GM23338 (cell line): Measurements from ENCODE around the gene PPFIA2. TPM values are rescaled to one million over a fixed set of nuclear protein-coding genes. Genes with fewer than 3 reads are reported as not detected.

Experiments
- ATAC-seq: fragments of 200-7000 bp; cut with Tn5 transposase; 3 replicates; pipeline ENCODE4 v1.9.1; 2020
- DNase-seq: peaks from one replicate; pipeline ENCODE4 v3.0.0-alpha.2; 2015; ENCODE audit warnings: low spot score
- H2AFZ ChIP-seq: fragments of 200-600 bp; sonication (generic); 2 replicates; pipeline ENCODE4 v1.8.0; 2016; ENCODE audit warnings: antibody characterized with exemption, mild to moderate bottlenecking, moderate library complexity
- H3F3A ChIP-seq: fragments of 200-600 bp; sonication (generic); replicated peaks from 2 replicates; pipeline ENCODE4 v1.8.0; 2017; ENCODE audit warnings: antibody characterized with exemption, mixed run types, low read depth
- H3K27ac ChIP-seq: fragments of 200-600 bp; sonication (generic); 2 replicates; pipeline ENCODE4 v1.6.1; 2016; ENCODE audit warnings: low read depth
- H3K27me3 ChIP-seq: fragments of 200-600 bp; sonication (generic); 2 replicates; pipeline ENCODE4 v1.8.0; 2016; ENCODE audit warnings: mild to moderate bottlenecking, mixed run types, moderate library complexity; ENCODE audit not compliant: insufficient read depth
- H3K36me3 ChIP-seq: fragments of 200-600 bp; sonication (generic); 2 replicates; pipeline ENCODE4 v1.8.0; 2016; ENCODE audit warnings: mild to moderate bottlenecking; ENCODE audit not compliant: insufficient read depth
- H3K4me1 ChIP-seq: fragments of 200-600 bp; sonication (generic); 2 replicates; pipeline ENCODE4 v1.8.0; 2016; ENCODE audit warnings: mild to moderate bottlenecking, moderate library complexity; ENCODE audit not compliant: insufficient read depth
- H3K4me2 ChIP-seq: fragments of 200-600 bp; sonication (generic); 2 replicates; pipeline ENCODE4 v1.7.1; 2017; ENCODE audit warnings: mixed run types
- H3K4me3 ChIP-seq: fragments of 200-600 bp; sonication (generic); 2 replicates; pipeline ENCODE4 v1.6.1; 2016; ENCODE audit warnings: mixed run types
- H3K79me2 ChIP-seq: fragments of 200-600 bp; sonication (generic); replicated peaks from 2 replicates; pipeline ENCODE4 v1.8.0; 2017; ENCODE audit warnings: mild to moderate bottlenecking; ENCODE audit not compliant: insufficient read depth
- H3K9me2 ChIP-seq: fragments of 200-600 bp; sonication (generic); 2 replicates; pipeline ENCODE4 v1.8.0; 2017; ENCODE audit not compliant: insufficient read depth
- H4K20me1 ChIP-seq: fragments of 200-600 bp; sonication (generic); replicated peaks from 2 replicates; pipeline ENCODE4 v1.8.0; 2017; ENCODE audit warnings: mild to moderate bottlenecking; ENCODE audit not compliant: insufficient read depth
- H3K27ac Mint-ChIP-seq: 2 replicates; pipeline ENCODE4 v1.8.0; 2020; ENCODE audit warnings: inconsistent platforms, mild to moderate bottlenecking, moderate library complexity, mixed read lengths
- H3K27me3 Mint-ChIP-seq: 3 replicates; pipeline ENCODE4 v1.8.0; 2022; ENCODE audit warnings: low read depth, mild to moderate bottlenecking, moderate library complexity, mixed read lengths, inconsistent platforms; ENCODE audit not compliant: insufficient read depth, poor library complexity
- H3K36me3 Mint-ChIP-seq: 3 replicates; pipeline ENCODE4 v1.8.0; 2021; ENCODE audit warnings: low read depth, mild to moderate bottlenecking, inconsistent platforms, moderate library complexity, mixed read lengths
- H3K4me1 Mint-ChIP-seq: 3 replicates; pipeline ENCODE4 v1.8.0; 2020; ENCODE audit warnings: mild to moderate bottlenecking, inconsistent platforms, mixed read lengths
- H3K4me3 Mint-ChIP-seq: 3 replicates; pipeline ENCODE4 v1.8.0; 2021; ENCODE audit warnings: moderate library complexity, mild to moderate bottlenecking, inconsistent platforms, mixed read lengths
- H3K9me3 Mint-ChIP-seq: 3 replicates; pipeline ENCODE4 v1.8.0; 2020; ENCODE audit warnings: moderate library complexity, mild to moderate bottlenecking, inconsistent platforms, mixed read lengths
- ETS1 ChIP-seq: IDR thresholded peaks from 2 replicates; pipeline ENCODE4 v1.6.1; 2016; ENCODE audit warnings: antibody characterized with exemption
- POLR2AphosphoS5 ChIP-seq: IDR thresholded peaks from 2 replicates; pipeline ENCODE4 v1.6.1; 2016; ENCODE audit warnings: antibody characterized with exemption, low read depth
- ZNF331 ChIP-seq: fragments of 250-450 bp; sonication (Bioruptor Pico); IDR thresholded peaks from 2 replicates; pipeline ENCODE4 v1.5.0; 2020; ENCODE audit warnings: low read depth, mild to moderate bottlenecking, moderate library complexity
- ZNF462 ChIP-seq: fragments of 250-450 bp; sonication (Bioruptor Pico); IDR thresholded peaks from 2 replicates; pipeline ENCODE4 v1.5.0; 2020; ENCODE audit warnings: mild to moderate bottlenecking, moderate library complexity
- polyA plus RNA-seq: library from polyadenylated mRNA; unstranded; fragments of >200 nt; fragmentation: Nextera tagmentation; extraction: Ambion mirVana; gene quantifications from 2 replicates; pipeline ENCODE4 v1.2.1, GENCODE V29; 2016
- total RNA-seq: library from RNA; depleted of rRNA; stranded (reverse); fragments of >200 nt; shearing (Covaris generic); gene quantifications from 2 replicates; pipeline ENCODE4 v1.2.3, GENCODE V29; 2014

PPFIA2 gene
- total and polyA plus RNA-seq, 2 experiments from 2014 or later, result 5.4 to 7.2 TPM

GRCh38 chr12:81502912-81503695, 256.0 kb downstream of the PPFIA2 start (continued):
- TF ChIP-seq ZNF462 (CRISPR knock-in tag) (no peak), POLR2AphosphoS5 (no peak), ETS1 (no peak)

- H3K4me1 Mint-ChIP-seq, result no peaks in the 10 kb centered on the region
- DNase-seq (no peak), ATAC-seq (no peak)
- H3K27me3 Mint-ChIP-seq, result peaks cover 1% of the 10 kb centered on the region
- H3F3A ChIP-seq, result no peaks in the 10 kb centered on the region
- no peaks in the 10 kb centered on the region for H3K79me2 ChIP-seq
- no peaks in the 10 kb centered on the region for H4K20me1 ChIP-seq
- H3K36me3 Mint-ChIP-seq, result no peaks in the 10 kb centered on the region
- no peak overlapping the region for H3K27ac Mint-ChIP-seq
- no peak overlapping the region for H3K4me2 ChIP-seq
- H3K27ac ChIP-seq, result no peak overlapping the region
- no peak overlapping the region for H2AFZ ChIP-seq
- no peak overlapping the region for H3K4me3 Mint-ChIP-seq
- H3K4me3 ChIP-seq, result no peak overlapping the region
- no peaks in the 10 kb centered on the region for H3K27me3 ChIP-seq
- H3K36me3 ChIP-seq, result no peaks in the 10 kb centered on the region
- peaks cover 3% of the 10 kb centered on the region; the same call in 2 of the 3 replicates for H3K9me3 Mint-ChIP-seq
- no peak for TF ChIP-seq ZNF331 (CRISPR knock-in tag)
- no peaks in the 10 kb centered on the region for H3K4me1 ChIP-seq
- H3K9me2 ChIP-seq, result no peaks in the 10 kb centered on the region
Observed at GRCh38 chr12:81500788-81501187, 258.4 kb downstream of the PPFIA2 start.
